ENCODE measurements around the gene CARD11.

DNA sequence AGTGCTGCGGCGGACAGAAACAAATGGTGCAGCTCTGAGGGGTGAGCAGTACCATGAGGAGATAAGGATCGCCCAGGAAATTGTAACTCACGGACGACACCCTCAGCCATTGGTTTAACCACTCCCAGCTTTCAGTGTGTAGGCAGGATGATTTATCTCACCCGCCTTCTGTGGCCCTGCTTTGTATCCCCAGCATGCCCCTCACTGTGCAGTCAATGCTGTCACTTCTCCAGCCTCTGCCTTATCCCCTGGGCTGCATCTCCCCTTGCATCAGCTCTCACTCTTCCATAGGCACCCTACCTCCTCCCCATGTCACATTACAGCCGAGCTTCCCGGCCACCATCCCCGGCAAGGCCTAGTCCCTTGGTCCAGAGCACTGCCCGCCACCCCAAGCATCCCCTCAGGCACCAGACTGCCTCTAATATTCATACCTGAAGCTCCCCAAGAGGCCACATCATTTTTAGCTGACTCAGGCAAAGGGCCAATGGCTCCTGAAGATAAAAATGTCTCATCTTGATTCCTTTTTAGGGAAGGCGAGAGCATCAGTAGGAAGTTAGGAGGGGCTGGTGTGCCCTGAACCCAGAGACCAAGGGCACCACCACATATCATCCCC is 77.1 kb downstream of the CARD11 start:
- TF ChIP-seq, protein P1, sequence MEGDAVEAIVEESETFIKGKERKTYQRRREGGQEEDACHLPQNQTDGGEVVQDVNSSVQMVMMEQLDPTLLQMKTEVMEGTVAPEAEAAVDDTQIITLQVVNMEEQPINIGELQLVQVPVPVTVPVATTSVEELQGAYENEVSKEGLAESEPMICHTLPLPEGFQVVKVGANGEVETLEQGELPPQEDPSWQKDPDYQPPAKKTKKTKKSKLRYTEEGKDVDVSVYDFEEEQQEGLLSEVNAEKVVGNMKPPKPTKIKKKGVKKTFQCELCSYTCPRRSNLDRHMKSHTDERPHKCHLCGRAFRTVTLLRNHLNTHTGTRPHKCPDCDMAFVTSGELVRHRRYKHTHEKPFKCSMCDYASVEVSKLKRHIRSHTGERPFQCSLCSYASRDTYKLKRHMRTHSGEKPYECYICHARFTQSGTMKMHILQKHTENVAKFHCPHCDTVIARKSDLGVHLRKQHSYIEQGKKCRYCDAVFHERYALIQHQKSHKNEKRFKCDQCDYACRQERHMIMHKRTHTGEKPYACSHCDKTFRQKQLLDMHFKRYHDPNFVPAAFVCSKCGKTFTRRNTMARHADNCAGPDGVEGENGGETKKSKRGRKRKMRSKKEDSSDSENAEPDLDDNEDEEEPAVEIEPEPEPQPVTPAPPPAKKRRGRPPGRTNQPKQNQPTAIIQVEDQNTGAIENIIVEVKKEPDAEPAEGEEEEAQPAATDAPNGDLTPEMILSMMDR (IDR thresholded peaks at IDR 0.05): no peak
- TF ChIP-seq POLR2A (IDR thresholded peaks at IDR 0.05): no peak

All from ovary (tissue), 3 donors.